HTR-8/SVneo (cell line): Measurements from ENCODE around the gene PRRT1B.
A peak's percentile ranks its signal among the peaks of the same experiment; 100 is the strongest.
"Not testable (repeated sequence)": the region's sequence is repeated elsewhere in the genome, so short reads cannot be mapped to it uniquely, and the experiment has no call there.

Experiments used
- DNase-seq: peaks from one replicate; pipeline ENCODE4 v3.0.0; 2011; ENCODE audit warnings: low spot score, mixed read lengths; ENCODE audit not compliant: insufficient read length
- FAIRE-seq: peaks from 2 replicates; lab custom pipeline; 2011; peaks lifted over from hg19 to GRCh38; lab: Jason Lieb, UNC

PRRT1B gene

GRCh38 chr9:131545003-131545785, at the start of gene PRRT1B:
Gene PRRT1B (plus strand): TSS chr9:131545523. CDS start chr9:131545616, 93 bp downstream.
- FAIRE-seq = no peak
- no peak for DNase-seq

- FAIRE-seq (no peak), DNase-seq (no peak)
Observed at GRCh38 chr9:131495785-131496184, 49.5 kb upstream of the PRRT1B start.

- FAIRE-seq = no peak
- no peak for DNase-seq
Observed at GRCh38 chr9:131496844-131497405, 48.4 kb upstream of the PRRT1B start.

- DNase-seq = no peak
- FAIRE-seq = no peak
Observed at GRCh38 chr9:131499254-131499767, 46.0 kb upstream of the PRRT1B start.

- DNase-seq (no peak), FAIRE-seq (no peak)
Observed at GRCh38 chr9:131500377-131500776, 44.9 kb upstream of the PRRT1B start.

- no peak for DNase-seq
- FAIRE-seq = no peak
Observed at GRCh38 chr9:131500939-131501541, 44.3 kb upstream of the PRRT1B start.

GRCh38 chr9:131502781-131503625, 42.3 kb upstream of the PRRT1B start, which contains the start of gene POMT1:
Gene POMT1 (plus strand): TSS chr9:131502918. CDS start chr9:131504219, 1,301 bp downstream.
- DNase-seq (peak; percentile 94), FAIRE-seq (peak; percentile 90)

- DNase-seq (peak; percentile 17), FAIRE-seq (no peak)
Observed at GRCh38 chr9:131503626-131504465, 41.5 kb upstream of the PRRT1B start.

GRCh38 chr9:131505012-131505411, 40.3 kb upstream of the PRRT1B start:
- no peak for FAIRE-seq
- no peak for DNase-seq

GRCh38 chr9:131511416-131511815, 33.9 kb upstream of the PRRT1B start:
- no peak for FAIRE-seq
- no peak for DNase-seq

- no peak for DNase-seq
- FAIRE-seq = no peak
Observed at GRCh38 chr9:131511880-131512279, 33.4 kb upstream of the PRRT1B start.

- FAIRE-seq (no peak), DNase-seq (no peak)
Observed at GRCh38 chr9:131513177-131513576, 32.1 kb upstream of the PRRT1B start.

- peak; percentile 42 for FAIRE-seq
- not testable (repeated sequence) for DNase-seq
Observed at GRCh38 chr9:131515559-131516031, 29.7 kb upstream of the PRRT1B start.

GRCh38 chr9:131516100-131516499, 29.2 kb upstream of the PRRT1B start:
- FAIRE-seq = no peak
- no peak for DNase-seq

- FAIRE-seq = no peak
- no peak for DNase-seq
Observed at GRCh38 chr9:131516930-131517329, 28.4 kb upstream of the PRRT1B start.

- DNase-seq (no peak), FAIRE-seq (no peak)
Observed at GRCh38 chr9:131517761-131518190, 27.5 kb upstream of the PRRT1B start.

GRCh38 chr9:131518553-131518952, 26.8 kb upstream of the PRRT1B start:
- no peak for DNase-seq

GRCh38 chr9:131520503-131520902, 24.8 kb upstream of the PRRT1B start:
- FAIRE-seq = no peak

More at GRCh38 chr9:131518553-131518952, 26.8 kb upstream of the PRRT1B start:
- no peak for FAIRE-seq

GRCh38 chr9:131521203-131521602, 24.1 kb upstream of the PRRT1B start:
- no peak for FAIRE-seq
- DNase-seq = no peak

More at GRCh38 chr9:131520503-131520902, 24.8 kb upstream of the PRRT1B start:
- no peak for DNase-seq
